H1 (cell line): ENCODE results near the gene NR5A2. TPM values are rescaled to one million over a fixed set of nuclear protein-coding genes. Genes with fewer than 3 reads are reported as not detected.

Experiments used
- CTCF ChIA-PET: fragments of 300-600 bp; sonication (Branson Sonifier 250); formaldehyde crosslinking; loops from one replicate; lab custom pipeline; 2021; ENCODE audit not compliant: partially characterized antibody; lab: Charles Lee
- POLR2A ChIA-PET: fragments of 300-600 bp; sonication (Branson Sonifier 250); formaldehyde crosslinking; loops from one replicate; lab custom pipeline; 2021; ENCODE audit warnings: inconsistent platforms; ENCODE audit not compliant: partially characterized antibody; lab: Charles Lee
- DNase-seq, 2 experiments: peaks; one replicate each; pipeline versions ENCODE4 v3.0.0 to v3.0.0-alpha.2; 2010 to 2022; ENCODE audit warnings: low spot score in 2 of 2, low read depth in 1 of 2, mixed read lengths in 1 of 2
- FAIRE-seq: peaks from 2 replicates; lab custom pipeline; 2011; peaks lifted over from hg19 to GRCh38; lab: Jason Lieb, UNC
- H2AFZ ChIP-seq: 2 replicates; pipeline ENCODE4 v1.8.1; 2012; ENCODE audit warnings: low read length, inconsistent platforms
- H2AK5ac ChIP-seq: 2 replicates; pipeline ENCODE4 v1.6.1; 2013; ENCODE audit warnings: low read depth, low read length
- H2BK120ac ChIP-seq: replicated peaks from 2 replicates; pipeline ENCODE3; 2013; ENCODE audit warnings: low read depth, low read length, inconsistent platforms
- H2BK12ac ChIP-seq: 2 replicates; pipeline ENCODE4 v1.6.1; 2013; ENCODE audit warnings: low read depth, low read length
- H2BK15ac ChIP-seq: 2 replicates; pipeline ENCODE4 v1.6.1; 2013; ENCODE audit warnings: low read length
- H2BK20ac ChIP-seq: 2 replicates; pipeline ENCODE4 v1.6.1; 2013; ENCODE audit warnings: low read length
- H2BK5ac ChIP-seq: 2 replicates; pipeline ENCODE4 v1.6.1; 2013; ENCODE audit warnings: low read depth, low read length
- H3K14ac ChIP-seq: 2 replicates; pipeline ENCODE4 v1.6.1; 2013; ENCODE audit warnings: inconsistent platforms; ENCODE audit not compliant: insufficient read length
- H3K18ac ChIP-seq: 2 replicates; pipeline ENCODE4 v1.6.1; 2013; ENCODE audit warnings: low read length; ENCODE audit errors: extremely low read depth
- H3K23ac ChIP-seq: 2 replicates; pipeline ENCODE4 v1.6.1; 2013; ENCODE audit warnings: inconsistent platforms; ENCODE audit not compliant: insufficient read length
- H3K23me2 ChIP-seq: 2 replicates; pipeline ENCODE4 v1.6.1; 2013; ENCODE audit warnings: low read depth, low read length
- H3K27ac ChIP-seq: 2 replicates; pipeline ENCODE4 v1.6.1; 2011; ENCODE audit warnings: low read depth, low read length, inconsistent platforms
- H3K27me3 ChIP-seq, 4 experiments: replicated peaks in 1 of 4; 1 replicate in 1 of 4; 2 replicates in 3 of 4; pipeline versions ENCODE4 v1.6.1 to v1.8.1; 2011 to 2013; ENCODE audit warnings: low read length in 3 of 4, mild to moderate bottlenecking in 3 of 4, inconsistent platforms in 2 of 4, mixed read lengths in 2 of 4, moderate library complexity in 1 of 4; ENCODE audit not compliant: control insufficient read depth in 3 of 4, insufficient read depth in 3 of 4; ENCODE audit errors: extremely low read depth in 1 of 4
- H3K36me3 ChIP-seq, 4 experiments: 2 replicates each; pipeline versions ENCODE4 v1.6.1 to v1.8.1; 2011 to 2013; ENCODE audit warnings: mild to moderate bottlenecking in 4 of 4, low read length in 3 of 4, moderate library complexity in 2 of 4, control low read depth in 1 of 4, inconsistent platforms in 1 of 4; ENCODE audit not compliant: insufficient read depth in 4 of 4, control insufficient read depth in 2 of 4
- H3K4ac ChIP-seq: replicated peaks from 2 replicates; pipeline ENCODE3; 2013; ENCODE audit warnings: low read length, low read depth, mixed read lengths, inconsistent platforms; ENCODE audit not compliant: insufficient read length
- H3K4me1 ChIP-seq, 4 experiments: replicated peaks in 1 of 4; 1 replicate in 1 of 4; 2 replicates in 3 of 4; pipeline versions ENCODE4 v1.6.1 to v1.8.1; 2011 to 2013; ENCODE audit warnings: low read length in 3 of 4, inconsistent platforms in 2 of 4, mixed read lengths in 1 of 4; ENCODE audit not compliant: insufficient read depth in 4 of 4, control insufficient read depth in 3 of 4
- H3K4me2 ChIP-seq, 2 experiments: 2 replicates each; pipeline versions ENCODE4 v1.6.1 to v1.8.1; 2011 to 2013; ENCODE audit warnings: low read depth in 2 of 2, low read length in 2 of 2, control low read depth in 1 of 2, inconsistent platforms in 1 of 2, mild to moderate bottlenecking in 1 of 2; ENCODE audit not compliant: insufficient read depth in 1 of 2
- H3K4me3 ChIP-seq, 4 experiments: fragments of 200-600, 300-600 bp in 1 of 4; sonication (generic), shearing (Covaris generic), sonication (Bioruptor Twin) in 1 of 4; 2 replicates each; pipeline versions ENCODE4 v1.5.1 to v1.8.1; 2011 to 2016; ENCODE audit warnings: low read length in 4 of 4, low read depth in 3 of 4, control low read depth in 2 of 4, inconsistent platforms in 2 of 4, mild to moderate bottlenecking in 2 of 4, mixed read lengths in 1 of 4, moderate library complexity in 1 of 4; ENCODE audit not compliant: insufficient read depth in 2 of 4; ENCODE audit errors: extremely low read depth in 1 of 4
- H3K56ac ChIP-seq: replicated peaks from 2 replicates; pipeline ENCODE3; 2013; ENCODE audit warnings: low read depth, mild to moderate bottlenecking, mixed read lengths, low read length, inconsistent platforms; ENCODE audit not compliant: insufficient read length
- H3K79me1 ChIP-seq: 2 replicates; pipeline ENCODE4 v1.6.1; 2013; ENCODE audit warnings: low read depth, low read length, control low read depth
- H3K79me2 ChIP-seq, 2 experiments: 2 replicates each; pipeline versions ENCODE4 v1.6.1 to v1.8.1; 2012 to 2013; ENCODE audit warnings: low read length in 2 of 2, mild to moderate bottlenecking in 2 of 2, inconsistent platforms in 1 of 2; ENCODE audit not compliant: insufficient read depth in 2 of 2, control insufficient read depth in 1 of 2
- H3K9ac ChIP-seq, 4 experiments: replicated peaks in 1 of 4; 1 replicate in 1 of 4; 2 replicates in 3 of 4; pipeline versions ENCODE4 v1.6.1 to v1.8.1; 2011 to 2013; ENCODE audit warnings: low read depth in 3 of 4, low read length in 3 of 4, control low read depth in 2 of 4, mild to moderate bottlenecking in 2 of 4, moderate library complexity in 2 of 4, inconsistent platforms in 1 of 4; ENCODE audit errors: extremely low read depth in 1 of 4
- H3K9me3 ChIP-seq, 2 experiments: 2 replicates each; pipeline versions ENCODE4 v1.6.1 to v1.8.1; 2012 to 2013; ENCODE audit warnings: mild to moderate bottlenecking in 2 of 2, moderate library complexity in 2 of 2, control low read depth in 1 of 2, inconsistent platforms in 1 of 2, low read depth in 1 of 2, low read length in 1 of 2, mixed read lengths in 1 of 2; ENCODE audit not compliant: insufficient read depth in 2 of 2
- H4K20me1 ChIP-seq, 2 experiments: replicated peaks in 1 of 2; 2 replicates each; pipeline versions ENCODE3 to v1.8.1; 2011 to 2013; ENCODE audit warnings: inconsistent platforms in 2 of 2, low read length in 2 of 2, mild to moderate bottlenecking in 1 of 2; ENCODE audit not compliant: insufficient read depth in 2 of 2, control insufficient read depth in 1 of 2
- H4K5ac ChIP-seq: 2 replicates; pipeline ENCODE4 v1.6.1; 2013; ENCODE audit warnings: low read length, low read depth, mixed read lengths, inconsistent platforms; ENCODE audit not compliant: insufficient read length
- H4K8ac ChIP-seq: 2 replicates; pipeline ENCODE4 v1.8.0; 2013; ENCODE audit warnings: mild to moderate bottlenecking, moderate library complexity, low read length, inconsistent platforms; ENCODE audit not compliant: insufficient read depth; ENCODE audit errors: extremely low read depth
- H4K91ac ChIP-seq: replicated peaks from 2 replicates; pipeline ENCODE3; 2013; ENCODE audit warnings: low read length, mixed read lengths, inconsistent platforms; ENCODE audit not compliant: insufficient read length
- BCL11A ChIP-seq, 2 experiments: IDR thresholded peaks; one replicate each; pipeline ENCODE4 v1.6.1; 2011; ENCODE audit warnings: low read depth in 2 of 2, low read length in 2 of 2, mild to moderate bottlenecking in 2 of 2
- CREB1 ChIP-seq: IDR thresholded peaks from 2 replicates; pipeline ENCODE4 v1.6.1; 2012; ENCODE audit warnings: inconsistent platforms
- CTBP2 ChIP-seq: IDR thresholded peaks from 2 replicates; pipeline ENCODE4 v1.7.0; 2011; ENCODE audit warnings: borderline replicate concordance, mild to moderate bottlenecking, moderate library complexity, mixed read lengths, low read length; ENCODE audit not compliant: insufficient read depth, insufficient read length
- POLR2AphosphoS5 ChIP-seq: IDR thresholded peaks from 2 replicates; pipeline ENCODE4 v1.6.1; 2011; ENCODE audit warnings: low read depth, low read length
- POU5F1 ChIP-seq: IDR thresholded peaks from 2 replicates; pipeline ENCODE4 v1.6.1; 2011; ENCODE audit warnings: low read depth, mild to moderate bottlenecking, low read length, moderate library complexity
- SIRT6 ChIP-seq: IDR thresholded peaks from one replicate; pipeline ENCODE4 v1.7.1; 2012; ENCODE audit warnings: low read length, inconsistent platforms
- SIX5 ChIP-seq: IDR thresholded peaks from 2 replicates; pipeline ENCODE4 v1.6.1; 2011; ENCODE audit warnings: mild to moderate bottlenecking, low read depth, low read length
- SRF ChIP-seq: IDR thresholded peaks from 2 replicates; pipeline ENCODE4 v1.6.1; 2011; ENCODE audit warnings: mild to moderate bottlenecking, low read depth, low read length, moderate library complexity
- WGBS, 2 experiments: shearing (Covaris generic) in 1 of 2; methylation state at CpG; one replicate each; pipeline versions ENCODE4 v1.1.6 to v1.1.7; 2013 to 2015; ENCODE audit warnings: low lambda C conversion rate in 2 of 2, mixed read lengths in 2 of 2, inconsistent platforms in 1 of 2, low coverage in 1 of 2, missing lambda C conversion rate in 1 of 2; ENCODE audit not compliant: insufficient replicate concordance in 2 of 2, insufficient coverage in 1 of 2, insufficient read length in 1 of 2; ENCODE audit errors: extremely low coverage in 1 of 2, missing lambda C conversion rate in 1 of 2; 5-methylcytosine and 5-hydroxymethylcytosine counted together
- polyA plus RNA-seq, 7 experiments: library from polyadenylated mRNA; depleted of rRNA in 3 of 7; stranded (reverse) in 5 of 7; unstranded in 2 of 7; fragments of >200 nt in 5 of 7; fragments of 200-250 nt in 2 of 7; gene quantifications; 1 replicate in 5 of 7; 2 replicates in 1 of 7; 4 replicates in 1 of 7; pipeline versions ENCODE4 v1.2.1 to v1.2.3, GENCODE V29; 2011 to 2013; ENCODE audit warnings: missing spikeins in 2 of 7, mixed read lengths in 2 of 7
- total RNA-seq: library from RNA; stranded (reverse); fragmentation: NEBNext Ultra II Directional; extraction: Animal tissue kit (Norgen Biotek cat#: 25700); gene quantifications from 2 replicates; pipeline ENCODE4 v1.2.1, GENCODE V29; 2021
- TF ChIP-seq, protein P1 (sequence below): IDR thresholded peaks from 2 replicates; pipeline ENCODE4 v1.6.1; 2012; ENCODE audit warnings: inconsistent platforms

Gene NR5A2
- total and polyA plus RNA-seq, 2 of the 8 experiments (the other 6 are each of a cell fraction or from before 2014, with no cell fraction given), result 1.7 to 11.6 TPM

- 79% methylated on average over 4 of the region's 4 CpGs; no CpG with 5 or more reads in 1 of the 2 experiments for WGBS, 2 experiments
- no peak overlapping the region for H4K91ac ChIP-seq
- ChIA-PET CTCF (interaction anchor here (1.0 kb wide), 1 partner anchor 8 kb away, joined by 3 read pairs; no protein-coding TSS in a partner anchor), POLR2A (no interaction called here)
- H2BK12ac ChIP-seq, result no peak overlapping the region
- no peaks in the 10 kb centered on the region for H3K79me2 ChIP-seq
- peaks cover 0 to 9% (median under 1%) of the 10 kb centered on the region in 4 experiments; a peak in 4 of 7 replicates for H3K4me1 ChIP-seq
- H2BK20ac ChIP-seq, result no peak overlapping the region
- H3K14ac ChIP-seq, result no peak overlapping the region
- DNase-seq (no peak), FAIRE-seq (no peak)
- H3K4me2 ChIP-seq, result no peak overlapping the region
- H2BK15ac ChIP-seq, result no peak overlapping the region
- H3K36me3 ChIP-seq, result no peaks in the 10 kb centered on the region
- no peaks in the 10 kb centered on the region for H3K27me3 ChIP-seq
- no peak overlapping the region for H3K27ac ChIP-seq
- no peak overlapping the region for H3K4ac ChIP-seq
- no peak overlapping the region for H3K23ac ChIP-seq
- no peaks in the 10 kb centered on the region for H3K9me3 ChIP-seq
- H4K5ac ChIP-seq, result no peak overlapping the region
- H2BK5ac ChIP-seq, result no peak overlapping the region
- no peak overlapping the region for H2AFZ ChIP-seq
- no peak overlapping the region for H3K4me3 ChIP-seq
- H2BK120ac ChIP-seq, result no peak overlapping the region
- no peaks in the 10 kb centered on the region for H3K79me1 ChIP-seq
- H3K56ac ChIP-seq, result no peak overlapping the region
- no peak overlapping the region for H3K18ac ChIP-seq
- no peak overlapping the region for H3K9ac ChIP-seq
- no peak overlapping the region for H4K8ac ChIP-seq
- no peak overlapping the region for H2AK5ac ChIP-seq
- no peaks in the 10 kb centered on the region for H3K23me2 ChIP-seq
- H4K20me1 ChIP-seq, result no peaks in the 10 kb centered on the region
- TF ChIP-seq SIX5 (no peak), CREB1 (no peak), CTBP2 (no peak), SIRT6 (no peak), POLR2AphosphoS5 (no peak), SRF (no peak), POU5F1 (no peak), BCL11A (IDR thresholded peaks at IDR 0.05; ENCODE audit: low read depth in 2 of 2, low read length in 2 of 2) (no peak)
- TF ChIP-seq, protein P1, sequence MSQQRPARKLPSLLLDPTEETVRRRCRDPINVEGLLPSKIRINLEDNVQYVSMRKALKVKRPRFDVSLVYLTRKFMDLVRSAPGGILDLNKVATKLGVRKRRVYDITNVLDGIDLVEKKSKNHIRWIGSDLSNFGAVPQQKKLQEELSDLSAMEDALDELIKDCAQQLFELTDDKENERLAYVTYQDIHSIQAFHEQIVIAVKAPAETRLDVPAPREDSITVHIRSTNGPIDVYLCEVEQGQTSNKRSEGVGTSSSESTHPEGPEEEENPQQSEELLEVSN, result no peak
Measured at GRCh38 chr1:200131551-200132125, 104.1 kb downstream of the NR5A2 start.
